ENCODE data around the gene PCDH15.
"Not testable (repeated sequence)": the region's sequence is repeated elsewhere in the genome, so short reads cannot be mapped to it uniquely, and the experiment has no call there.

Gene PCDH15

DNA sequence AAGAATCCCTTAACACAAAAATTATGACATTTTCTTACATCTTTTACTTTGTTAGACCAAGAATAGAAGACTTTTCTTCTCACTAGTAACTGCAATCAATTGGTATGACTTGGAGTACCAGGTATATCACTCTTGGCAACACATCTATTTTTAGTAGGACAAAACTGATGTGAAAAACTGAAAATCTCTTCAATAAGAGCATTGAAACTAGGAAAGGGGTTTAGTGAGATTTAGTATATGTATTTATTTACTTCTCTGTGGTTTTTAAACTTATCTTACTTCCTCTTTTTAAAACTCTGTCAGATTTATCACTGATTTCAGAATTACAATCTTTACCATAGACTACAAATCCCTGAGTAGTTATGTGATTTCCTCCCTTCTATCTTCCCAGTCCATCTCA is 366.2 kb downstream of the PCDH15 start:
- in situ Hi-C loops (cut with HindIII; ENCODE audit: low sequenced_read_pairs) = no loop called here

GRCh38 chr10:54415483-54415882 is 385.5 kb downstream of the PCDH15 start:
- in situ Hi-C loops (cut with HindIII; ENCODE audit: low sequenced_read_pairs) = no loop called here

- in situ Hi-C loops (cut with HindIII; ENCODE audit: low sequenced_read_pairs) = no loop called here
Measured at GRCh38 chr10:54402576-54402975, 398.5 kb downstream of the PCDH15 start.

- in situ Hi-C loops (cut with HindIII; ENCODE audit: low sequenced_read_pairs) = no loop called here
Measured at GRCh38 chr10:54396031-54396430, 405.0 kb downstream of the PCDH15 start.

DNA sequence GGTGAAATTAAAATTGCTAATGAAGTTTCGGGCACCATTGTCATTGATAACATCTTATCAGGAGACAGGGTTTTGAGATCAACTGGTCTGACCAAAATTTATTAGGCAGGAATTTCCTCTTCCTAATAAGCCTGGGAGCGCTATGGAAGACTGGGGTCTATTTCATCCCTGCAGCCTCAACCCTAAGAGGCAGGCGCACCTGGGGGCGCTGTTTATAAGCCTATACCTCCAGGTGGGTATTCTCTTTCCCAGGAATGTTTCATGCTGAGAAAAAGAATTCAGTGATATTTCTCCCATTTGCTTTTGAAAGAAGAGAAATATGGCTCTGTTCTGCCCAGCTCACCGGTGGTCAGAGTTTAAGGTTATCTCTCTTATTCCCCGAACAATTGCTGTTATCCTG is 406.4 kb downstream of the PCDH15 start:
- in situ Hi-C loops (cut with HindIII; ENCODE audit: low sequenced_read_pairs) = not testable (repeated sequence)

GRCh38 chr10:54372179-54372578 is 428.9 kb downstream of the PCDH15 start:
- in situ Hi-C loops (cut with HindIII; ENCODE audit: low sequenced_read_pairs) = no loop called here

GRCh38 chr10:54368984-54369383 is 432.0 kb downstream of the PCDH15 start:
- in situ Hi-C loops (cut with HindIII; ENCODE audit: low sequenced_read_pairs) = no loop called here

DNA sequence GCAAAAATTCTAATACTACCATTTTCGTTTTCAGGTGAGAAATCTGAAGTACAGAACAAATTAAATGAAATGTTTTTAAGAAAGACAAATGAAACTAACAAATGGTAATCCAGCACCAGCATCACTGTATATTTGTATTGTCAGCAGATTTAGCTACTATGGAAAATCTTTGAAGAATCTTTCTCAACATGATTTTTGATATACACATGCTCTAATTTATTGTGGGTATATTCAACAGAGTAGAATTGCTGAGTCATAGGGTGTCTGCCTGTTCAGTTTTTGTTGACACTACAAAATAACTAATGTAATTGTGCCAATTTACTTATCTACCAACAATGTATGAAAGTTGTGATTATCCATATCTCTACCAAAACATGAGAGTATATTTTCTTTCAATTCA is 437.6 kb downstream of the PCDH15 start:
- in situ Hi-C loops (cut with HindIII; ENCODE audit: low sequenced_read_pairs) = no loop called here

DNA sequence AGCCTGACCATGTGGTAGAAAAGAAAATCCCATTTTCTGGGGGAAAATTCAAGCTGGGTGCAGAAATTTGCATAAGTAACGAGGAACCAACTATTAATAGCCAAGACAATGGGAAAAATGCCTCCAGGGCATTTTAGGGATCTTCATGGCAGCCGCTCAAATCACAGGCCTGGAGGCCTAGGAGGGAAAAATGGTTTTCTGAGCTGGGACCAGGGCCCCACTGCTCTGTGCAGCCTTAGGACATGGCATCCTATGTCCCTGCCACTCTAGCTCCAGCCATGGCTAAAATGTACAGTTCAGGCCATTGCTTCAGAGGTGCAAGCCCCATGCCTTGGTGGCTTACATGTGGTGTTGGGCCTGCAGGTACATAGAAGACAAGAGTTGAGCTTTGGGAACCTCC is 459.0 kb downstream of the PCDH15 start:
- in situ Hi-C loops (cut with HindIII; ENCODE audit: low sequenced_read_pairs) = no loop called here

DNA sequence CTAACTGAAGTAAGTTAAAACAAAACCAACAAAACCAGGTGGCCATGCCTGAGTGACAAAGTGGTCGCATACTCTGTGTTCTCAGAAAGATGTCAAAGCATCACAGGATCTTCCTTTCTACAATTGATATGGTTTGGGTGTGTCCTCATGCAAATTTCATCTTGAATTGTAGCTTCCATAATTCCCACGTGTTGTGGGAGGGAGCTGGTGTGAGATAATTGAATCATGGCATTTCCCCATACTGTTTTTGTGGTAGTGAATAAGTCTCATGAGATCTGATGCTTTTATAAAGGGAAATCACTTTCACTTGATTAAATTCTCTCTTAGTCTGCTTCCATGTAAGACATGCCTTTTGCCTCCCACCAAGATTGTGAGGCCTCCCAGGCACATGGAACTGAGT is 465.7 kb downstream of the PCDH15 start:
- in situ Hi-C loops (cut with HindIII; ENCODE audit: low sequenced_read_pairs) = no loop called here

DNA sequence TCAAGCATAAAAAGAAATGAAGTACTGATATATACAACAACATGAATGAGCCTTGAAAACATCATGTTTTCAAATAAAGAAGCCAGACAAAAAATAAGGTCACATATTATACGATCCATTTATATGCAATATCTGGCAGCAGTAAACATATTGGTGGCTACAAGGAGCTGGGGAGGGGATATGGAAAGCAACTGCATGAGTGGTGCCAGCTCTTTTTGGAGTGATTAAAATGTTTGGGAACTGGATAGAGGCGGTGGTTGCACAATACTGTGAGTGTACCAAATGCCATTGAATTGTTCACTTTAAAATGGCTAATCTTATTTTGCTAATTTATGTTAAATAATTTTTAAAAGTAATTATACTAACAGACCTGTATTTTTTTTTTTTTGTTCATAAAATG is 481.7 kb downstream of the PCDH15 start:
- in situ Hi-C loops (cut with HindIII; ENCODE audit: low sequenced_read_pairs) = no loop called here

DNA sequence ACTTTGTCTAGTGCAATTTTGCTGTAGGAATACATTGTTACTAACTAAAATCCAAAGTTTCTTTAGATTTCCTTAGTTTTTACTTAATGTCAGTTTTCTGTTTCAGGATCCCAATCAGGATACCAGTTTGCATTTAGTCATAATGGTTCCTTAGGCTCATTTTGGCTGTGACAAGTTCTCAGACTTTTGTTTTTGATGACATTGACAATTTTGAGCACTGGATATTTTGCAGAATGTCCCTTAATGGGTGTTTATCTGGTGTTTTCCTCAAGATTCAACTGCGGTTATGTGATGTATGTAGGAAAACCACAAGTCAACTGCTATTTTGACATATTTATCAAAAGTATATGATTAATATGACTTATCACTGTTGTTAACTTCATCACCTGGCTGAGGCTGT is 482.6 kb downstream of the PCDH15 start:
- in situ Hi-C loops (cut with HindIII; ENCODE audit: low sequenced_read_pairs) = no loop called here

DNA sequence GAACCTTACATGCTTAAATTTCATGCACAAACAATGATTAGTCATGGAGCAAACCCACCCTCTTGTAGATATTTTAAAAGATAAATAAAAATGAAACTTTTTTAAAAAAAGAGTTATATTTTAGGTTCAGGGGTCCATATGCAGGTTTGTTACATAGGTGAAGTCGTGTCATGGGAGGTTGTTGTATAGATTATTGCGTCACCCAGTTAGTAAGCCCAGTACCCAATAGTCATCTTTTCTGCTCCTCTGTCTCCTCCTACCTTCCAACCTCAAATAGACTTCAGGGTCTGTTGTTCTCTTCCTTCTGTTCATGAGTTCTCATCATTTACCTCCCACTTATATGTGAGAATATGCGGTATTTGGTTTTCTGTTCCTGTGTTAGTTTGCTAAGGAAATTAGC is 486.6 kb downstream of the PCDH15 start:
- in situ Hi-C loops (cut with HindIII; ENCODE audit: low sequenced_read_pairs) = no loop called here

DNA sequence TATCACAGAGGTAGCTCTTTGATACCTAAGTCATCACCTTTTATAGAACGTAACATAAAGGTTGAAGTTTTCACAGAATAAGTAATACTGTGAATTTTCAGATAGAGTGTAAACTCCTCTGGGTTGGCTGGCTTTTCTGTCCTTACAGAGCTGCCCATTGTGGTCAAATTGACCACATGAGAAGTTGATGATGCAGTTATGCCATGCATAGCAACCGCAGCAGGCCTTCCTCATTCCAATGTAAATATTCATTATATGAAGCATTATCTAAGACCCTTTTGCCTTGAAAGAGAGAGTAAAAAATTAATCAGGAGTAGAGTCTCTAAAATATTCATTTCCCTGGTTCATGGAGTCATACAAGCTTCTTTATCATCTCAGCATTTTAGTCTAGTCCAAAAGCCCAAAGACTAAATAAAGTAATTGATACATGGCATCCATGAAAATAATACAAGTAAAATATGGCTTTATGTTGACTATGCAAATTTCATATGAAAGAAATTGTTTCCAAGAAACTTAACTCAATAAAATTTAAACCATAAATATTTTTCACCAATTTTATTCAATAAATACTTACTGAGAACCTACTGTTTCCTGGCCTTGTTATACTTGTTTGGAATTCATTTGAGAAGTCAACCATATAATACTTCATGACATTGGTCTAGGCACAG is 516.4 kb downstream of the PCDH15 start:
- in situ Hi-C loops (cut with HindIII; ENCODE audit: low sequenced_read_pairs) = no loop called here

DNA sequence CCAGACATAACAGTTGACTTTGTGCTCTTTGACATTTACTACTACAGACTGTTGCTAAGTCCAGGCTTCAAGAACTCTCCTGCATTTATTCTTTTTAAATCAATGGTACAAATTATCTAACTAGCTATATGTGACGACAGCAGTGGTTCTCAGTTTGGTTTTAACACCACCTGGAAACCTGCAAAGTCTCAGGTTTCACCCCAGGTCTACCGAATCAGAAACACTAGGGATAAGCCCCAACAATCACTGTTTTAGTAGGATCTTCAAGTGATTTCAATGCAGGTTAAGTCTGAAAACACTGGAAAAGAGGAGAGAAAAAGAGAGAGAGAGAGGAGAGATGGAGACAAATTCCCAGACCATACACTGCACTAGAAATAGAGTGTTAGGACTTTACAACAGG is 519.0 kb downstream of the PCDH15 start:
- in situ Hi-C loops (cut with HindIII; ENCODE audit: low sequenced_read_pairs) = no loop called here

DNA sequence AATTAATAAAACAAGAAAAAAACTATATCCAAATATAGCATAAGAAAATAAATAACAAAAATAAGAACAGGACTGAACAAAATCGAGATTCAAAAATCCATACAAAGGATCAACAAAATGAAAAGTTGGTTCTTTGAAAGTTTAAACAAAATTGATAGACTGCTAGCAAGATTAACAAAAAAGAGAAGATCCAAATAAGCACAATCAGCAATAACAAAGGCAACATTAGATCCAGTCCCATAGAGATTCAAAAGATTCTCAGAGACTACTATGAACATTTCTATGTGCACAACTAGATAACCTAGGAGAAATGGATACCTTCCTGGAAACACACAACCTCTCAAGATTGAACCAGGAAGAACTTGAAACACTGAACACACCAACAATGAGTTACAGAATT is 534.6 kb downstream of the PCDH15 start:
- in situ Hi-C loops (cut with HindIII; ENCODE audit: low sequenced_read_pairs) = no loop called here

- in situ Hi-C loops (cut with HindIII; ENCODE audit: low sequenced_read_pairs) = no loop called here
Measured at GRCh38 chr10:54262726-54263125, 538.3 kb downstream of the PCDH15 start.

GRCh38 chr10:54259104-54259503 is 541.9 kb downstream of the PCDH15 start:
- in situ Hi-C loops (cut with HindIII; ENCODE audit: low sequenced_read_pairs) = no loop called here

DNA sequence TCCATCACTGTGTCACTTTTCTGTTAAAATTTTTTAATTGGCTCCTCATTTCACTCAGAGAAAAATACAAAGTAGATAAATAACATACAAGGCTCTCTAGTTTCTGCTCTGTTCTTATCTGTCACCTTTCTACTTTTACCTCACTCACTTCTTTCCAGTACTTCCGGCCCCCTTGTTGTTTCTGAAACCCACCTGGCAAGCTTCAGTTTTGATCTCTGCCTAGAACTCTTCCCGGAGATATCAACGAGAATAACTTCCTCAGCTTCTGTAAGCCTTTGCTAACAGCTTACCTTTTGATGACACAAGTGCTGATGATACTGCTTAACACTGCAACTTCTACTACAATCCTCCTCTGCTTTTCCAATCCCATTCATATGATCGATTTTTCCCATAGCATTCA is 566.2 kb downstream of the PCDH15 start:
- in situ Hi-C loops (cut with HindIII; ENCODE audit: low sequenced_read_pairs) = no loop called here

DNA sequence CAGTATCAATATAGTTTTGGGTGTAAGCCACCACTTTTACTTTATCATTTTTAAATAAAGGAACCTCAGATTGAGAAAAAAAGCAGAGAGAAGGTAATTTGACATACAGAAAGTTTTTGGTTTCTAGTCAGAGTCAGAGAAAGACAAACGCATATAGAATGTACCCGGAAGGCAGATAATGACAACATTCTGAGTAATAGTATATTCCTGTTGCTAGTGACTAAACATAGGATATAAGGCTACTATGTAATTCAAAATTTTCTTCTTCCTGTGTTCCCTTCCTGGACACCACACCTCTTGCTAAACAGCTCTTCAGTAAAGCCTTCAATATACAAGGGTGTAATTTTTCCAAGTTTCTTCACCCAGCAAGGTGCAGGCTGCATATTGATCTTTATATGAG is 597.6 kb downstream of the PCDH15 start:
- in situ Hi-C loops (cut with HindIII; ENCODE audit: low sequenced_read_pairs) = no loop called here

- in situ Hi-C loops (cut with HindIII; ENCODE audit: low sequenced_read_pairs) = no loop called here
Measured at GRCh38 chr10:54198051-54198450, 603.0 kb downstream of the PCDH15 start.

GRCh38 chr10:54194806-54195205 is 606.2 kb downstream of the PCDH15 start:
- in situ Hi-C loops (cut with HindIII; ENCODE audit: low sequenced_read_pairs) = no loop called here

- in situ Hi-C loops (cut with HindIII; ENCODE audit: low sequenced_read_pairs) = no loop called here
Measured at GRCh38 chr10:54159924-54160323, 641.1 kb downstream of the PCDH15 start.

All from DLD1 (cell line).